ENCODE data around the gene FAM89B. TPM values are rescaled to one million over a fixed set of nuclear protein-coding genes. Genes with fewer than 3 reads are reported as not detected.

The FAM89B gene
- total RNA-seq, 1 donor from 2014 or later = 47.5 TPM

GRCh38 chr11:65617990-65618751 lies 45.8 kb downstream of the FAM89B start:
- no peaks in the 10 kb centered on the region for H3K27me3 ChIP-seq (ENCODE audit: insufficient read depth, low read length)
- DNase-seq (ENCODE audit: low read depth) (no peak), FAIRE-seq (no peak)
- H3K27ac ChIP-seq (ENCODE audit: low read depth, low read length) = no peak overlapping the region
- Mint-ChIP-seq H3K4me1 (ENCODE audit: low read depth, unreplicated experiment) (peaks cover 9% of the 10 kb centered on the region), H3K9me3 (ENCODE audit: unreplicated experiment) (no peaks in the 10 kb centered on the region), H3K27ac (ENCODE audit: unreplicated experiment) (no peak overlapping the region), H3K36me3 (ENCODE audit: low read depth, unreplicated experiment) (peaks cover 11% of the 10 kb centered on the region), H3K27me3 (ENCODE audit: low read depth, unreplicated experiment) (no peaks in the 10 kb centered on the region), H3K4me3 (ENCODE audit: unreplicated experiment) (no peak overlapping the region)
- no peak overlapping the region for H3K9ac ChIP-seq (ENCODE audit: low read length)
- TF ChIP-seq CTCF (IDR thresholded peaks at IDR 0.05; ENCODE audit: insufficient read depth, low read depth, low read length) (no peak), EZH2 (IDR thresholded peaks at IDR 0.05; ENCODE audit: insufficient read depth, low read length) (no peak)
- peaks cover 11% of the 10 kb centered on the region for H3K4me1 ChIP-seq (ENCODE audit: insufficient read depth, low read length)
- H2AFZ ChIP-seq (ENCODE audit: low read depth, low read length) = no peak overlapping the region
- no peak overlapping the region for H3K4me3 ChIP-seq (ENCODE audit: insufficient read depth, low read depth, low read length)
- H3K4me2 ChIP-seq (ENCODE audit: low read length) = no peak overlapping the region
- H4K20me1 ChIP-seq (ENCODE audit: insufficient read depth, low read length) = peaks cover 39% of the 10 kb centered on the region
- H3K36me3 ChIP-seq (ENCODE audit: insufficient read depth, low read length) = peaks cover 22% of the 10 kb centered on the region
- H3K9me3 ChIP-seq (ENCODE audit: insufficient read depth, low read depth, low read length) = no peaks in the 10 kb centered on the region
- peaks cover 71% of the 10 kb centered on the region for H3K79me2 ChIP-seq (ENCODE audit: insufficient read depth, low read length)

GRCh38 chr11:65618763-65619162 lies 46.4 kb downstream of the FAM89B start:
- no peak overlapping the region for H3K4me2 ChIP-seq (ENCODE audit: low read length)
- no peak for DNase-seq (ENCODE audit: low read depth)
- peaks cover 8% of the 10 kb centered on the region for H3K4me1 ChIP-seq (ENCODE audit: insufficient read depth, low read length)
- Mint-ChIP-seq H3K36me3 (ENCODE audit: low read depth, unreplicated experiment) (peaks cover 11% of the 10 kb centered on the region), H3K4me3 (ENCODE audit: unreplicated experiment) (no peak overlapping the region), H3K27me3 (ENCODE audit: low read depth, unreplicated experiment) (no peaks in the 10 kb centered on the region), H3K4me1 (ENCODE audit: low read depth, unreplicated experiment) (peaks cover 8% of the 10 kb centered on the region), H3K9me3 (ENCODE audit: unreplicated experiment) (no peaks in the 10 kb centered on the region), H3K27ac (ENCODE audit: unreplicated experiment) (no peak overlapping the region)
- H3K9me3 ChIP-seq (ENCODE audit: insufficient read depth, low read depth, low read length) = no peaks in the 10 kb centered on the region
- no peak overlapping the region for H3K4me3 ChIP-seq (ENCODE audit: insufficient read depth, low read depth, low read length)
- H3K27ac ChIP-seq (ENCODE audit: low read depth, low read length) = no peak overlapping the region
- H3K79me2 ChIP-seq (ENCODE audit: insufficient read depth, low read length) = peaks cover 65% of the 10 kb centered on the region
- FAIRE-seq = no peak
- H4K20me1 ChIP-seq (ENCODE audit: insufficient read depth, low read length) = peaks cover 44% of the 10 kb centered on the region
- H3K27me3 ChIP-seq (ENCODE audit: insufficient read depth, low read length) = no peaks in the 10 kb centered on the region
- TF ChIP-seq EZH2 (IDR thresholded peaks at IDR 0.05; ENCODE audit: insufficient read depth, low read length) = no peak
- TF ChIP-seq CTCF (IDR thresholded peaks at IDR 0.05; ENCODE audit: insufficient read depth, low read depth, low read length) = no peak
- no peak overlapping the region for H2AFZ ChIP-seq (ENCODE audit: low read depth, low read length)
- H3K36me3 ChIP-seq (ENCODE audit: insufficient read depth, low read length) = peaks cover 23% of the 10 kb centered on the region
- H3K9ac ChIP-seq (ENCODE audit: low read length) = no peak overlapping the region

- Mint-ChIP-seq H3K27me3 (ENCODE audit: low read depth, unreplicated experiment) (no peaks in the 10 kb centered on the region), H3K4me3 (ENCODE audit: unreplicated experiment) (peak overlapping the region; percentile 6), H3K9me3 (ENCODE audit: unreplicated experiment) (no peaks in the 10 kb centered on the region), H3K36me3 (ENCODE audit: low read depth, unreplicated experiment) (peaks cover 11% of the 10 kb centered on the region), H3K27ac (ENCODE audit: unreplicated experiment) (no peak overlapping the region), H3K4me1 (ENCODE audit: low read depth, unreplicated experiment) (peaks cover 8% of the 10 kb centered on the region)
- H3K27ac ChIP-seq (ENCODE audit: low read depth, low read length) = no peak overlapping the region
- H3K9ac ChIP-seq (ENCODE audit: low read length) = no peak overlapping the region
- H3K4me3 ChIP-seq (ENCODE audit: insufficient read depth, low read depth, low read length) = no peak overlapping the region
- no peak overlapping the region for H3K4me2 ChIP-seq (ENCODE audit: low read length)
- FAIRE-seq = no peak
- TF ChIP-seq CTCF (IDR thresholded peaks at IDR 0.05; ENCODE audit: insufficient read depth, low read depth, low read length) (no peak), EZH2 (IDR thresholded peaks at IDR 0.05; ENCODE audit: insufficient read depth, low read length) (no peak)
- H3K36me3 ChIP-seq (ENCODE audit: insufficient read depth, low read length) = peaks cover 23% of the 10 kb centered on the region
- H3K79me2 ChIP-seq (ENCODE audit: insufficient read depth, low read length) = peaks cover 61% of the 10 kb centered on the region
- no peaks in the 10 kb centered on the region for H3K27me3 ChIP-seq (ENCODE audit: insufficient read depth, low read length)
- H4K20me1 ChIP-seq (ENCODE audit: insufficient read depth, low read length) = peaks cover 44% of the 10 kb centered on the region
- peaks cover 8% of the 10 kb centered on the region for H3K4me1 ChIP-seq (ENCODE audit: insufficient read depth, low read length)
- H3K9me3 ChIP-seq (ENCODE audit: insufficient read depth, low read depth, low read length) = no peaks in the 10 kb centered on the region
- no peak for DNase-seq (ENCODE audit: low read depth)
- no peak overlapping the region for H2AFZ ChIP-seq (ENCODE audit: low read depth, low read length)
These were observed 47.1 kb downstream of the FAM89B start for GRCh38 chr11:65619281-65619928.

Measured in astrocyte (in vitro differentiated cells and primary cell).